NCI-H1436 treated with DMSO at 0.1 percent for 48 hours (cell line): ENCODE measurements around the gene WWOX.

Experiments
- DNase-seq: peaks from one replicate; lab custom pipeline; 2025; lab: John Stamatoyannopoulos, UW

The WWOX gene

DNA sequence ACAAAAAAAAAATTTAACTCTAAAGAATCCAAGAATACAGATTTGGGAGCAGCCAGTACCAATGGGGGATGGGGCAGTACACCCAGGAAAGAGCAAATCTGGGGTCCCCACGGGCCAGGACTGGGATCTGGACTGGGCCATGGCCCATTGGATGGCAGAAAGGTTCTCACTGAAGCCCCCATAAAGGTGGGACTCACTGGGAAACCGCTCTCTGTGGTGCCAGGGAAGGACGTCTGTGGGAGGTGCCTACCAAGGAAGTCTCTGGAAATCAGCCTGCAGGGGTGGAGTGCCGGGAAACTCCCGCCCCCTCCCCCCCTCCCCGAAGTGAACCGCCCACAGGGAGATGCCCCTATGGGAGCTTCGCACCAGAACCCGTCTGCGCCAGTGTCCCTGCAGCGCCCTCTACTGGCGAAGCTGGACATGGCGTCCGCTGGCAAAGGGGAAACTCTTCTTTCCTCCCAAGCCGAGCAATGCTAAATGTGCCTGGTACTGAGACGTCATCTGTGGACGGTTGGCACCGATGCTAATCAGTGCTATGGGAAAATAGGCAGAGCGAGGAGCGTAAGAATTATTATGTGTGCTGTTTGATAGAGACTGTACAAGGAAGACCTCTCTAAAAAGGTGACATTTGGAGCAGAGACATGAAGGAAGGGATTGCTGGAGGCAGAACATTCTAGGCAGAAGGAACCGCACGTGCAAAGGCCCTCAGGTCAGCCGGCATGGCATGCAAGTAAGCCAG lies 671.1 kb downstream of the WWOX start:
- no peak for DNase-seq

DNA sequence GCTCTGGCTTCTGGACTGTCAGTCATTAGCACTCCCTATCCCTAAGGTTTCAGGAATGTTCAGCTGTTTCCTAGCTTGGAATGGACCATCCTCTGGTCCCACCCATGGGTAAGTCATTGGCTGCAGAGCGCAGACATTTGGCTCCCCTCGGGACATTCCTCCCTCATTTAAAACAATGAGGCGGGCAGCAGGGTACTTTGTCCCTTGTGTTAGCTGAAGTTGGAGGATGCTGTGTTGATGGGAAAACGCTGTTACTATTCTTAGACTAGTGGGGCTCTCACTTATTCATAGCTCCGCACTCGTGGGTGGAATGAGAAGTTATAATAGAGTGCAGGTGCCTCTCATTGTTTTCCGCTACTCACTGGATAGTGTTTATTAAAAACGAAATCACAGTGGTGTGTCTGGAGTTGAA lies 673.8 kb downstream of the WWOX start:
- DNase-seq = no peak

DNA sequence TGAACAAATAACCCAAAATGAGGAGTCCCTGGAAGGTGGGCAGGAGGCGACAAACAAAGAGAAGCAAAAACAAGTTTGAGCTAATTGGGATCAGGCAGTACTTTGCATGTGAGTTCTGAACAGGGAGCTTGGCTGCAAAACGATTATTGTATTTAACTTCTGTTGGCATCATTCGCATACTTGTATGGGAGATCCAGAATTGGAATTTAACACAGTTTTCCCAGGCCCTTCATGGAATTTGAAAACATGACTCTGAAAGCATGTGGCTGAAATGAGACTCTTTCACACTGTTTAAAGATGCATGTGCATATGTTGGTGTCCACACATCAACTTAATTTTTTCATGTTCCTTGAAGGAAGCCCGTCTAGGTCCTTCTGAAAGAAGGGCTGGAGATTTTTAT lies 674.3 kb downstream of the WWOX start:
- no peak for DNase-seq

DNA sequence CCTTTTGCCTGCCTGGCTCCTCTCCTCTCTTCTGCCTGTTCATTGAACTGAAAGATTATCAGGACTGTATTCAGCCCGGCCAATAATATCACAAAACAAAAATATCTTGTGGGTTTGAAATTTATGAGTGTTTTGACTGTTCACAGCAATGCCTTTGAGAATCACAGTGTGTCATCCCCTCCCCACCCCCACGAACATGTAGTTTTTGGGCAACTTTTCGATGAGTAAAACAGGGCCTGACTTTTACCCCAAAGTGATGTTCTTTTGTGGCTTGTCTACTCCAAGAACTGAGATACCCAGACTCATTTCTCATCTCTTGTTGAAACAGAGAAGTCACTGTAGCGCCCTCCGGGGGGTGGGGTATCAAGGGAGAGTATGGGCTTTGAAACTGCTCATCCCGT lies 675.7 kb downstream of the WWOX start:
- DNase-seq = no peak

DNA sequence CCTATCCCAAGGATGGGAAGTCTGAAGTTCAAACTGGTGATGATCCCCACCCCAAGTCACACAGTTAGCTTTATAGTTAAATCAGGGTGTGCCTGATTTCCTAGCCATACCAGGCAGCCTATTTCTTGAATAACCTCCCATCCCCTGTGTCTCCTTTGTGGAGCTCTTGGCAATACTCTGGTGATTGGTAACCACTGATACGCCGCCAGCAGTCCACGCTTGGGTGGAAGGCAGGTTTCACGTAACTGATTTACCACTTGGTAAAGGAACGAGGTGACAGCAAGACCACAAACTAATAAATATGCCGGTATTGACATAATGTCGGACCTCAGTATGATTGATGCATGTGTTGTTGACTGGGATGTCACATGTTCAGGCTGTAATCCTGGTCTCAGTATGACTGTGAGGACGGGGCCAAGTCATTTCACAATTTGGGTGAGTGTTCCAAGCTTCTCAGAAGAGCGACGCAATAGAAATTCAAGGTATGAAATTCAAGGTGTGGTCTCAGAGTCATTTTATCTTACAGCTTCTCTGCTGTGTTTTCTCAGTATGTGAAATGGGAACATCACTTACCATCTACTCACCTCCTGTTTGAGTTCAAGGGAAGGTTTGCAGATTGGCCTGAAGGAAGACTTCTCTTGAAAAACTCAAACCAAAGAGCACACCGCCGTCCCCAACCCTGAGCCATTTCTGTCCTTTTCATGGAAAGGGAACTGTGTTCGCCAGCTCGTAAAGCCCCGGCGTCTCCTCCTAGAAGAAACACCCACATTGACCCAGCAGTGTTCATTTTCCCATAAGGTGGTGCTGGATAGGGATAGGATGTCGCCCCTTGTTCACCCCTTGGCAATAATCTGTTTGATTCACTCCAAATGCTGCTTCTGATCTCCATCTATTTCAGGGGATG lies 678.9 kb downstream of the WWOX start:
- DNase-seq = no peak

DNA sequence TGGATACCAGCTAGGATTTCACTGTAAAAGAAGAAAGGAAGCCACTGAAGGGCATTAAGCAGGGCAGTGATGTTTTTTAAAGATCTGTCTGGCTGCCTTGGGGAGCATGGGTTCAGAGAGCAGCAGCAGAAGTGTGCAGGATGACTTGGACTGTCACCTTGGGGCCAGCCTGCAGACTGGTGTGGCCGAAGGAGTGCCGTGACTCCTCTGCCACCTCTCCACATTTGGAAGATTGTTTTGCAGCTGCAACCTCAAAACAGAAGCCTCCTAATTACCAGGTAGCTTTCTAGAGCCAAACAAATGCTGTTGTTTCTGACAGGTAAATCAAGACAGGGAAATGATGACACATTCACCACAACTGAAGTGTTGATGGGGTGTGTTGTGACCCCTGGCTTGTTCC lies 681.4 kb downstream of the WWOX start:
- DNase-seq = no peak

DNA sequence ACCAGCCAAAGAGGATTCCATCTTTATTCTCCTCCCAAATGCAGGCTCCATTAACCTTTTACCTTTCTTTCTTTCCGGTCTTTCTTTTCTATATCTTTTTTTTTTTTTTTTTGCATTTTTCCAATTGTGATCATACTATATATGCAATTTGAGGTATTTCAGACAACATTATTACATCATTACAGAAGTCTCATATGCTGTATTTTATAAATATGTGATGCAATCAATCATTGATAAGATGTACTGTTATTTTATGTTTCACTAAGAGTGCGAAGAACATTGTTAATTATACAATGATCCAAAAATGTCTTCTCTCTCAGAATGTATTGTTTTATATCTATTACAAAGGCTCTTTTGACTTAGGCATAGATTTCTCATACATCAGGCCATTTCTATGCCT lies 683.1 kb downstream of the WWOX start:
- DNase-seq = no peak

DNA sequence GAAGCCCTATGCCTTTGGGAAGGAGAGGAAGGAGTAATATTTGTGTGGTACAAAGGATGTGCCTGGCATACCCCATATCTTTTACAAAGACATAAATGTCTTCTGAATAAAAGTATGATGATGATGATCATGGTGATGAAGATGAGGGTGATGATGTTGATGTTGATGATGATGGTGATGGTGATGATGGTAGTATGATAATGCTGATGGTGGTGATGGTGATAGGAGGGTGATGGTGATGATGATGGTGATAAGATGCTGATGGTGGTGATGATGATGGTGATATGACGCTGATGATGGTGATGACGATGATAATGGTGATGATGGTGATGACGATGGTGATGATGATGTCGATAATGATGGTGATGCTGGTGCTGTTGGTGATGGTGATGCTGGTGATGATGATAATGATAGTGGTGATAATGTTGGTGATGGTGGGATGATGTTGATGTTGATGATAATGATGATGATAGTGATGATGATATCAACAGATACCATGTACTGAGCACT lies 684.2 kb downstream of the WWOX start:
- no peak for DNase-seq

DNA sequence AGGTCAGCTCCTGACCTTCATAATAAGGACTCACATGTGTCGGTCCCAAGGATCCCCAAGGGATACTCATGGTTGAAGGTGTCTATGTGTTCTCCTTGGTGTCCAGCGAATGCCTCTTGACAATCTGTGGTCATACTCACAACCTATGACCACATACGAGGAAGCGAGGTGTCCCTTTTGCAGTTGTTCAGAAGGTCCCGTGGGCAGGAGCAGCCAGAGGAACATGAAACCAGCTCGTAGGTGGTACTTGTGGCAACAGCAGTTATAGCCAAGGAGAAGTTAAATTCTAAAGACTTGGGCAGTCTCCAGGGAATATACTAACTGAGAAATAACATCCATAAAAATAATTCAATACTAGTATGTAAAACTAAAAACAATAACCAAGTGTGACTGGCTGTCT lies 685.3 kb downstream of the WWOX start:
- DNase-seq = no peak

DNA sequence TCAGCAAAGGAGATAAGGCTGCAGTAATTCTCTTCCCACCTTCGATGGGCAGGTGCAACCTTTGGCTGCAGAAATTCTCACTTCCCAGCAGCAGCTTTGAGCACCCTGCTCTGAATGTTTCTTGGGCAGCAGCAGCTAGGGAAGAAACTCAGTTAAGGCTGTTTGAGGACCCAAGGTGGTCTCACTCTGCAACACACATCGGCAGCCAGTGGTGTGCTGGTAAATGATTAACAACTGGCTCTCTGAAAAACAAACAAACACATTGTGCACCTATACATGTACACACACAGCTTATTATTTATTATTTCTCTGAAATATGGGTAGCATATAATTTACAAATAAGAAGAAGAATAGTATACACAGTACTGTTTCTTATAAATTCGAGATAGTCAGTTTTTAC lies 685.8 kb downstream of the WWOX start:
- no peak for DNase-seq

DNA sequence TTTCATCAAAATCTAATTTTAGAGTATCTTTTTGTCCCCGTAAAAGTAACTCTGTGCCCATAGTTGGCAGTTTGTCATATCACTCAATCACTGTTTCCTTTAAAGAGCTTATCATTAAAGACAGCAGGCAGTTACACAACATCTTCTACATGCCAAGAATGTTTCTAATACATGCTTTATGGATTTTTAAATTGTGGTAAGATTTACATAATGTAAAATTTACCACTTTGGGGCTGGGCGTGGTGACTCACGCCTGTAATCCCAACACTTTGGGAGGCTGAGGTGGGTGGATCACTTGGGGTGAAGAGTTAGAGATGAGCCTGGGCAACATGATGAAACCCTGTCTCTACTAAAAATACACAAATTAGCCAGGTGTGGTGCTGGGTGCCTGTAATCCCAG lies 687.2 kb downstream of the WWOX start:
- no peak for DNase-seq

DNA sequence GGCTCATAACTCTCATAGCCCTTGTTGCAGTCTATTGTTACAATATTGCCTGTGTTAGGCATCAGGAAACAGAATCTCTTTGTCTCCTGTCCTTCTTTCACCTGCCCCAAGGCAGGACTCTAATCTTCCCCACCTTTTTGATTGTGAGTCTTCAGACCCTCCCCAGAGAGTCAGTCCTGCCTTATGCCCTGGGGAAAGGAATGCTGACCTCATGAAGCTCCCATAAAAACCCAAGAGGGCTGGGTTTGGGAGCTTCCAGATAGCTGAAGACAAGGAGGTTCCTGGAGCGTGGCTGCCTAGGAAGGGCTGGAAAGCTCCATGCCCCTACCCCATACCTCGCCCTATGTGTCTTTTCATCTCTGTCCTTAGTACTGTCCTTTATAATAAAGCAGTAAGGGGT lies 688.8 kb downstream of the WWOX start:
- DNase-seq = no peak

DNA sequence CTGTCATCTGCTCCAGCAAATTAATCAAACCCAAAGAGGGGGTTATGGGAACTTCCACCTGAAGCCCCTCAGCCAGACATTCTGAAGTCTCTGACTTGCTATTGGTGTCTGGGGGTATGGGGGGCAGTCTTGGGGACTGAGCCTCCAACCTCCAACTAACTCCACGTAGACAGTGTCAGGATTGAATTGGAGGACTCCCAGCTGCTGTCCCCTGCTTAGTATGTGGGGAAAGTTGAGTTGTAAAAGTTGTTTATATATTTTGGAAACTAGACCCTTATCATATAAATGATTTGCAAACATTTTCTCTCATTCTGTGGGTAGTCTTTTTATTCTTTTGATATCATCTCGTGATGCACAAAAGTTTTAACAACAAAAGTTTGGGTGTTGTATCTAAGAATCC lies 689.2 kb downstream of the WWOX start:
- DNase-seq = no peak

DNA sequence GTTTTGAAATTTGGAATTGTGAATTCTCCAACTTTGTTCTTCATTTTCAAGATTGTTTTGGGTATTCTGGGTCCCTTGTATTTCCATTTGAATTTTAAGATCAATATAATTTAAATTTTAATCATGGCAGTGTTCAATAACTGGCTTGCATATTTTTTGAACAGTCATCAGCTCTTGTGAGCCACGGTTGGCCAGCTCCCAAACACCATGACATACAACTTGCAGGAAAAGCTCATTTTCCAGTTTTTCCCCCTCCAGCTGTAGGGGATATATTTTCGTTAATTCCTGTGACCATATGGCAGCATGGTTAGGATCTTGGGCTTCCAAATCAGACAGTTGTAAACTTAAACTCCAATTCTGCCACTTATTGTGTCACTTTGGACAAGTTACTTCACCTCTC lies 690.1 kb downstream of the WWOX start:
- no peak for DNase-seq

DNA sequence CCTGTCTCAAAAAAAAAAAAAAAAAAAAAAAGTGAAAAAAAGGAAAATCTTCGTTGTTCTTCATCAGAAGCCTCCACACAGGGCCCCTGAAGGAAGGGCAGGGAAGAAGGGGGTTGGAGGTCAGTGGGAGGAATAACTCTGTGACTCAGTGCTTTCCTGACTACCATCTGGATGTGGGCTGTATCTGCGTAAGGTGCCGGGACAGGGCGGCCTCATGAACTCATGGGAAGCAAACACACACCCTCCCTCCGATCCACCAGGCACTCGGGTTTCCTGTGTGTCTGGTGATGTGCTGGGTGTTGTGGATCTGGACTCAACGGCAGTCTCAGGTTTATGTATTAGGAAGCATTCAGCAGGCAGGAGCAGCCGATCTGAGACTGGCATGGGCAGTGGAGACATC lies 691.6 kb downstream of the WWOX start:
- DNase-seq = no peak

DNA sequence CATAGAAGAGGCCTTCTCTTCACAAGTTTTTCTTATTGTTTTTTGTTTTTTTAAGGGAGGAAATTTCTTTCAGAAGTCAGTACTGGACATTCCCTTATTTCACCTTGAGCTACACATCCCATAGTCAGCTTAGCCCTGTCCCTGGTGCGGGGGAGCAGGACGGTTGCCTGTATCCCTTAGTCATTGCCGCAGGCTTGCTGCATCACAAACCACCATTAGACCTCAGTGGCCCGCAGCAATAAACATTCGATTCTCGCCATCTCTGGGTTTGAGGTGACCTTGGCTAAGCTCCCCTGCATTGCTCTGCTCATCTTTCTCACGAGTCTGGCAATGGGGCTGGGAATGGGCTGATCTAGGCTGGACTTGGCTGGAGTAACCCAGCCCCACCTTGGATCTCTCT lies 692.5 kb downstream of the WWOX start:
- no peak for DNase-seq

DNA sequence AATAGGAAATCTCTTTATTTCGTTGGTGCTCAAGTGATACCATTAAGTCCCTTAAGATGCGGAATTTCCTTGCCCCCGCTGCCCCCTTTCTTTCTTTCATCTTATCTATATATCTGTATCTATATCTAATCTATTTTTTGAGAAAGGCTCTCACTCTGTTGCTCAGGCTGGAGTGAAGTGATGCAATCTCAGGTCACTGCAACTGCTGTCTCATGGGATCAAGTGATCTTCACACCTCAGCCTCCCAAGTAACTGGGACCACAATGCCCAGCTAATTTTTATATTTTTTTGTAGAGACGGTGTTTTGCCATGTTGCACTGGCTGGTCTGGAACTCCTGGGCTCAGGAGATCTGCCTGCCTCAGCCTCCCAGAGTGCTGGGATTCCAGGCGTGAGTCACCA lies 693.5 kb downstream of the WWOX start:
- no peak for DNase-seq

DNA sequence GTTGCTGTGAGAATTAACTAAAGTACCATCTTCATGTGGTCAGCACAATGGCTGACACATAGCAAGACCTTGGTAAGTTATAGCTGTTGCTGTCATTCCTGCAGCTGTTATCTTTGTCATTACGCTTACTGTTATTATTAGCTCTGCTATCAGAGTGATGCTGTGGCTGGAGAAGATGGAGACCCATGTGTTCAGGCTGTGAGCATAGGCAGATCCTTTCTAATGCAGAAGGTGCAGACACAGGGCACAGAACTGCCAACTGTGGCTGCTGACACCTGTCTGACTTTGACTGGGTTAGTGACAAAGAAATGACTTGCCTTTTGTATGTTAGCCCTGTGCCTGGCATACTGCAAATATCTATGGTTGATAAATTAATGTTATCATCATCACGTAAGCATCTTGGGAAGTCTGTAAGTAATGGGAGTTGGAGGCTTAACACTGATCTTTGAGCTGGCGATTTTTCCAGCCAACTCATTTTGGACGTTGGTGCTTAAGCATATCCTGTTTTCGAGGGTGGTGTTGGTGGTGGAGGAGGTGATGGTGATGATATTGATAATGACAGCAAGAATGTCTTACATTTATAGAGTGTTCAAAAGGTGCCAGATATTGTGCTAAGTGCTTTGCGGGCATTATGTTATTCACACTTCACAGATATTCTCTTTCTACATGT lies 695.3 kb downstream of the WWOX start:
- DNase-seq = no peak

DNA sequence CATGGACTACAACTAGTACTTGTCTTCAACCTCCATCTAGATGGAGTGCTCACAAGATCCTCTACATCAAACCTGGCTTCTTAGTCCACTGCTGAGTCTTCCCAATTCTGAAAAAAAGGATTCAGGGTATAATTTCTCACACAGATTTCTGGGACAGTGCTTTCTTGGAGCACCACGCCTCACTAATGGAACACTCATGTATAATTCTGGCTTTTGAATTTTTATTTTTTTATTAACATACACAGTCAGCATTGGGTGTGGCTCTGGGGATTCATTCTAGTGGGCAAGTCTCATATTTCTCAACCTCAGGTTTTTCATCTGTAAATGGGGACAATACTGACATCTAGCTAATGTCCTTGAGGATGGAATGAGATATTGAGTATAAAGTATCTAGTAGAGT lies 696.0 kb downstream of the WWOX start:
- DNase-seq = no peak

DNA sequence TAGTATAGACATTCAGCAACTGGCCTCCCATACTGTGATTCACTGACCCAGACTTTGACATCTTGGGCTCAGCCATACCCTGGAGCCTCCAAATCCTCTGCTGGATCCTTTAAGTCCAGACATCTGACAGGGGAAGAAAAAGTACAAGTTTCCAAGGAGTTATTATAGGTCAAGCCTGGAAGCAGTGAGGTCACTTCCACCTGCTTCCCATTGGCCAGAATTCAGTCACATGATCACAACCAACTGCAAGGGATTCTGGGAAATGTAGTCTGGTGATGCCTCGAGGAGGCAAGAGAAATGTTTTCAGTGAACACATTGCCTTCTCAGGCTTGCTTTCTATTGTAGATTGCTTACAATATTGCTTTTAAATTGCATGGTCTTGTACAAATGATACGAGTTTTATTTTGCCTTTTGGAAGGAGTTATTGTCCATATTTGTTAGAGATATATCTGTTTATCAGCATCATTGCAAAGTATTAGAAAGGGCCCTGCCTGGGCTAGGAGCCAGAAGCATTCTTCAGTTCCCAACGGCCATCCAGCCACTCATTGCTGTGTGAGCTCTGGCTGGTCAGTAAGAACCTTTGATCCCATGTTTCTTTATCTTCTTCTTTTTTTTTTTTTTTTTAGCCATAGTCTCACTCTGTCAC lies 696.9 kb downstream of the WWOX start:
- DNase-seq = no peak

DNA sequence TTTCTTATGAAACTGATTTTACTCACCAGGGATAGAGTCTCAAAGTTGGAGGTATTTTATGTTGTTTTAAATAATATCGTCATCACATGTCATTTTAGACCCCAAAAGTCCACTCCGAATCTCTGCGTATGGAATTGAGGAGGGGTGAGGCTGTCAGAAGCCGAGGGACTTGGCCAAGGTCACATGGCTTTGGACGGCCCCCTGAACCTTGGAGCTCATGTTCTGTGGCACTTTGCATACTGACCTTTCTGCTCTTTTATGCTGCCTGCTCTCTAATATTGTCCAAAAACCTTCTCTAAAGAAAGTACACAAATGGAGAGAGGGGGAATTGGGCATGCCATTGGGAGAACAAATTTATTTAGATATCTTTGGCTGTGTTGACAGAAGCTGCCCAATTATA lies 700.0 kb downstream of the WWOX start:
- DNase-seq = no peak

DNA sequence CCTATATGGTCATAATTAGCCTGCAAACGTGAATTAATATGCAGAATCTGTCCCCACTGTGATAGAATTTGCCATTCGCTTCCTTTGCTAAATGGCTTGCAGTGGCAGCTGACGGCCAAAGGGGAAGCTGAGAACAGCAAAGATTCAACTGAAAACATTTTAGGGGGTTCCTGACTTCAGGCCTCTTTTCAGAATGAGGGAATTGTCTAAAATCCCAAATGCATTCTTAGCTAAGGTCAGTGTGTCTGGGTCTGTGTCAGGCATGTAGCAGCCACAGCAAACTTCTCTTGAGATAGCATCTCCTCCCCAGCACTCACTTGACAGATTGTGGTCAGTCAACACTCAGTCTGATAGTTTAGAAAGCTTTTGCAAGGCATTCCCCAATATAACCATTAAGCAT lies 701.1 kb downstream of the WWOX start:
- DNase-seq = no peak
